MM.1S (cell line): ENCODE results near the gene PRRG4.

Experiments used
- DNase-seq: peaks from one replicate; pipeline ENCODE4 v3.0.0-alpha.2; 2015
- H2AFZ ChIP-seq: fragments of 300-600 bp; sonication (generic); 2 replicates; pipeline ENCODE4 v1.6.0; 2016; ENCODE audit warnings: antibody characterized with exemption, low read length
- H3F3A ChIP-seq: fragments of 300-600 bp; sonication (generic); 2 replicates; pipeline ENCODE4 v1.6.1; 2016; ENCODE audit warnings: mild to moderate bottlenecking, antibody characterized with exemption, low read length, moderate library complexity, mixed read lengths; ENCODE audit not compliant: insufficient read depth
- H3K27ac ChIP-seq: fragments of 300-600 bp; sonication (generic); 2 replicates; pipeline ENCODE4 v1.5.1; 2016; ENCODE audit warnings: mild to moderate bottlenecking, low read length
- H3K27me3 ChIP-seq: fragments of 300-600 bp; sonication (generic); replicated peaks from 2 replicates; pipeline ENCODE4 v1.6.0; 2016; ENCODE audit warnings: low read length; ENCODE audit not compliant: insufficient read depth
- H3K36me3 ChIP-seq: fragments of 300-600 bp; sonication (generic); replicated peaks from 2 replicates; pipeline ENCODE4 v1.6.1; 2016; ENCODE audit warnings: mild to moderate bottlenecking, low read length, mixed read lengths; ENCODE audit not compliant: insufficient read depth
- H3K4me1 ChIP-seq: fragments of 300-600 bp; sonication (generic); 2 replicates; pipeline ENCODE4 v1.6.1; 2016; ENCODE audit warnings: low read length, mixed read lengths
- H3K4me2 ChIP-seq: fragments of 300-600 bp; sonication (generic); 2 replicates; pipeline ENCODE4 v1.6.0; 2016; ENCODE audit warnings: low read depth, low read length
- H3K4me3 ChIP-seq: fragments of 300-600 bp; sonication (generic); 2 replicates; pipeline ENCODE4 v1.5.1; 2016; ENCODE audit warnings: low read length, mixed read lengths
- H3K79me2 ChIP-seq: fragments of 300-600 bp; sonication (generic); 2 replicates; pipeline ENCODE4 v1.6.1; 2016; ENCODE audit warnings: mixed run types, low read length, mixed read lengths
- H3K9ac ChIP-seq: fragments of 300-600 bp; sonication (generic); 2 replicates; pipeline ENCODE4 v1.6.1; 2016; ENCODE audit warnings: low read length, mixed read lengths
- H3K9me2 ChIP-seq: fragments of 300-600 bp; sonication (generic); replicated peaks from 2 replicates; pipeline ENCODE4 v1.6.1; 2016; ENCODE audit warnings: mild to moderate bottlenecking, low read length, mixed read lengths; ENCODE audit not compliant: insufficient read depth
- H3K9me3 ChIP-seq: fragments of 300-600 bp; sonication (generic); replicated peaks from 2 replicates; pipeline ENCODE4 v1.6.1; 2016; ENCODE audit warnings: mild to moderate bottlenecking, low read length, mixed read lengths; ENCODE audit not compliant: insufficient read depth
- H4K20me1 ChIP-seq: fragments of 300-600 bp; sonication (generic); 2 replicates; pipeline ENCODE4 v1.6.1; 2016; ENCODE audit warnings: mild to moderate bottlenecking, low read length, moderate library complexity, mixed read lengths; ENCODE audit not compliant: insufficient read depth
- CTCF ChIP-seq: fragments of 300-600 bp; sonication (generic); IDR thresholded peaks from 2 replicates; pipeline ENCODE4 v1.5.1; 2016; ENCODE audit warnings: antibody characterized with exemption, low read length, mixed read lengths
- EZH2 ChIP-seq: fragments of 300-600 bp; sonication (generic); optimal IDR thresholded peaks from 2 replicates; pipeline ENCODE3; 2017; ENCODE audit warnings: low read depth, mild to moderate bottlenecking, antibody characterized with exemption, low read length, mixed read lengths
- EZH2phosphoT487 ChIP-seq: fragments of 300-600 bp; sonication (generic); IDR thresholded peaks from 2 replicates; pipeline ENCODE4 v1.6.1; 2018; ENCODE audit warnings: antibody characterized with exemption, low read length

The PRRG4 gene

GRCh38 chr11:32794439-32794838, 35.3 kb upstream of the PRRG4 start, which contains the start of gene CCDC73:
CCDC73 (minus strand) TSS chr11:32794662; CDS start chr11:32760243, 34,419 bp downstream.
- H3K9ac ChIP-seq: no peak within 1 kb of the TSS
- H2AFZ ChIP-seq: no peak within 1 kb of the TSS
- no peak within 1 kb of the TSS for H3K4me3 ChIP-seq
- no peaks in the 10 kb centered on the region for H3K36me3 ChIP-seq
- H3K27ac ChIP-seq: no peak within 1 kb of the TSS
- H3K4me1 ChIP-seq: no peaks in the 10 kb centered on the region
- TF ChIP-seq EZH2phosphoT487 (no peak), EZH2 (no peak), CTCF (no peak)
- DNase-seq: no peak
- no peaks in the 10 kb centered on the region for H3K79me2 ChIP-seq
- no peaks in the 10 kb centered on the region for H3K9me2 ChIP-seq
- H3K4me2 ChIP-seq: no peak within 1 kb of the TSS
- H4K20me1 ChIP-seq: no peaks in the 10 kb centered on the region
- no peaks in the 10 kb centered on the region for H3K9me3 ChIP-seq
- H3K27me3 ChIP-seq: no peaks in the 10 kb centered on the region
- no peaks in the 10 kb centered on the region for H3F3A ChIP-seq

DNA sequence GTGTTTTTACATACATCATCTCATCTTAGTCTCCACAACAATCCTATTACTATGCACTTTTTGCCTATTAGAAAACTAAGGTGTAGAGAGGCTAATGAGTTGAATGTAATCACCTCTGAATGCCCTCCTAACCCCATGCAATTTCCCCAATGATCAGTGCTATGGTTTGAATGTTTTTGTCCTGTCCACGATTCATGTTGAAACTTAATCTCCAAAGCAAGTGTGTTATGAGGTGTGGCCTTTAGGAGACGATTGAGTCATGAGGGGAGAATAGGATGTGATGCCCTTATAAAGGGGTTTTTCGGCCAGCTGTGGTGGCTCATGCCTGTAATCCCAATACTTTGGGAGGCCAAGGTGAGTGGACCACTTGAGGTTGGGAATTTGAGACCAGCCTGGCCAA, 33.3 kb upstream of the PRRG4 start:
- Histone ChIP-seq H3K36me3 (no peaks in the 10 kb centered on the region), H3K4me3 (no peak overlapping the region), H3K4me1 (no peaks in the 10 kb centered on the region)

GRCh38 chr11:32809313-32809712, 20.4 kb upstream of the PRRG4 start:
- H3K9me2 ChIP-seq: no peaks in the 10 kb centered on the region
- H3K4me1 ChIP-seq: no peaks in the 10 kb centered on the region
- no peaks in the 10 kb centered on the region for H4K20me1 ChIP-seq
- TF ChIP-seq CTCF (peak; percentile 88), EZH2 (no peak)
- H3F3A ChIP-seq: no peaks in the 10 kb centered on the region
- H3K9me3 ChIP-seq: no peaks in the 10 kb centered on the region
- no peak overlapping the region for H3K9ac ChIP-seq
- no peak overlapping the region for H2AFZ ChIP-seq
- H3K4me3 ChIP-seq: no peak overlapping the region
- H3K36me3 ChIP-seq: no peaks in the 10 kb centered on the region
- no peak overlapping the region for H3K4me2 ChIP-seq
- no peaks in the 10 kb centered on the region for H3K79me2 ChIP-seq
- peak; percentile 74 for DNase-seq
- no peak overlapping the region for H3K27ac ChIP-seq
- H3K27me3 ChIP-seq: no peaks in the 10 kb centered on the region

More for the DNA sequence above, 33.3 kb upstream of the PRRG4 start:
- TF ChIP-seq EZH2: no peak
- no peak for TF ChIP-seq EZH2phosphoT487
- no peak for TF ChIP-seq CTCF
- Histone ChIP-seq H3K9ac (no peak overlapping the region), H4K20me1 (no peaks in the 10 kb centered on the region), H3K27ac (no peak overlapping the region), H3K27me3 (no peaks in the 10 kb centered on the region), H3K79me2 (no peaks in the 10 kb centered on the region), H3K9me3 (no peaks in the 10 kb centered on the region), H3K4me2 (no peak overlapping the region), H3K9me2 (no peaks in the 10 kb centered on the region), H3F3A (no peaks in the 10 kb centered on the region), H2AFZ (no peak overlapping the region)
- no peak for DNase-seq
